Adrenal gland (tissue), 12 donors: ENCODE results near the gene LCE1D. TPM values are rescaled to one million over a fixed set of nuclear protein-coding genes. Genes with fewer than 3 reads are reported as not detected.

Source experiments
- DNase-seq, 7 donors: peaks; one replicate each; pipeline ENCODE4 v3.0.0-alpha.2; 2019 to 2020
- H3K27ac ChIP-seq, 5 donors: fragments of 200-600 bp; sonication (generic) in 4 of 5; 1 replicate in 3 of 5; 2 replicates in 2 of 5; pipeline versions ENCODE4 v1.5.1 to v1.8.0; 2016 to 2020; ENCODE audit warnings: mild to moderate bottlenecking in 1 of 5
- H3K27me3 ChIP-seq: fragments of 200-600 bp; 2 replicates; pipeline ENCODE4 v1.8.0; 2021
- H3K36me3 ChIP-seq, 2 donors: fragments of 200-600 bp; replicated peaks in 1 of 2; 1 replicate in 1 of 2; 2 replicates in 1 of 2; pipeline versions ENCODE4 v1.5.1 to v1.8.0; 2018 to 2022
- H3K4me1 ChIP-seq, 2 donors: fragments of 200-600 bp; replicated peaks in 1 of 2; 1 replicate in 1 of 2; 2 replicates in 1 of 2; pipeline versions ENCODE4 v1.5.1 to v1.8.0; 2018 to 2021
- H3K4me3 ChIP-seq, 4 donors: fragments of 200-600 bp; sonication (generic) in 3 of 4; one replicate each; pipeline ENCODE4 v1.5.1; 2016 to 2018
- H3K9me3 ChIP-seq, 3 donors: fragments of 200-600 bp; sonication (generic) in 1 of 3; replicated peaks in 1 of 3; 1 replicate in 2 of 3; 2 replicates in 1 of 3; pipeline versions ENCODE4 v1.5.1 to v1.8.0; 2016 to 2021
- POLR2A ChIP-seq, 2 donors: fragments of 450-650 bp; IDR thresholded peaks; one replicate each; pipeline ENCODE4 v1.6.1; 2017; ENCODE audit warnings: antibody characterized with exemption in 2 of 2, mild to moderate bottlenecking in 2 of 2, moderate library complexity in 1 of 2
- WGBS, 4 donors: extraction: QIAGEN DNeasy Blood & Tissue Kit in 2 of 4; methylation state at CpG; one replicate each; pipeline versions ENCODE4 v1.1.5 to v1.1.7; 2013 to 2017; 5-methylcytosine and 5-hydroxymethylcytosine counted together
- intact Hi-C, 2 donors: fragments of 100-400 bp; cut with DNase I; formaldehyde crosslinking; loops; one replicate each; pipeline versions ENCODE4 v1.14.1 to v1.15.0; 2022 to 2023
- polyA plus RNA-seq, 3 donors: library from polyadenylated mRNA; stranded (reverse); fragments of 200-250 nt in 2 of 3; fragments of 350-450 nt in 1 of 3; fragmentation: Illumina TruSeq in 1 of 3; extraction: RNeasy Lipid Tissue Mini Kit (QIAGEN cat#74804) in 1 of 3; gene quantifications; one replicate each; pipeline ENCODE4 v1.2.3, GENCODE V29; 2013 to 2014
- total RNA-seq, 9 donors: library from RNA; depleted of rRNA in 4 of 9; stranded (reverse); fragments of >200 nt in 4 of 9; fragments of 120-200 nt in 1 of 9; fragmentation: NEBNext Ultra II Directional in 1 of 9; extraction: Animal tissue kit (Norgen Biotek cat#: 25700) in 1 of 9; gene quantifications; one replicate each; pipeline versions ENCODE4 v1.1.0 to v1.2.4, GENCODE V29; 2013 to 2023
- TF ChIP-seq, protein P1 (sequence below), 6 experiments: fragments of 450-650 bp in 4 of 6; fragments of 200-600 bp in 2 of 6; sonication (generic) in 1 of 6; IDR thresholded peaks; 1 replicate in 5 of 6; 2 replicates in 1 of 6; pipeline versions ENCODE4 v1.5.1 to v1.8.0; 2016 to 2021; ENCODE audit warnings: antibody characterized with exemption in 6 of 6, mild to moderate bottlenecking in 2 of 6, moderate library complexity in 1 of 6
- donor health status: healthy with polysubstance abuse.
- donor health status: Bipolar disorder and iron deficiency.
- donor health status: DM: yes; HTN: yes; CAD: no.
- donor health status: DM: no; HTN: no; CAD: no.
- donor health status: DM: no; HTN: no; CAD: no.
- donor health status: DM: yes; HTN: yes; CAD: no.

The LCE1D gene
- total and polyA plus RNA-seq, 12 donors: not detected

DNA sequence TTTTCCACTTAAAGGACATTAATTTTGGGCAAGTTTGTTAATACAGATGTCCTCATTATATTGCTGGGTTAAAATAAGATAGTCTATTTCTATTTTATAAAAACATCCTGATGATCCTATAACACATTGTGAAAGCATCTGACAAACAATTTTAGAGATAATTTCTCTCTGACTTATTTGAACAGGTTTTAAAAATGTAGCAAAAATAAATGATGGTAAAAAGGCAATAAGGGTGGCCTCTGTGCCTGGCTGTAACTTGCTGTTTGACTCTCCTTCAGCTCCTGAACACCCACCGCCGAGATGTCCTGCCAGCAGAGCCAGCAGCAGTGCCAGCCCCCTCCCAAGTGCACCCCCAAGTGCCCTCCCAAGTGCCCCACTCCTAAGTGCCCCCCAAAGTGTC is 30.7 kb downstream of the LCE1D start, which contains the start of gene LCE1A:
Gene LCE1A (plus strand): TSS at position 301 of the 400 bp plus-strand sequence. CDS start 0 bp downstream, at position 301.
- no peak for TF ChIP-seq POLR2A (IDR thresholded peaks at IDR 0.05)
- TF ChIP-seq, protein P1, sequence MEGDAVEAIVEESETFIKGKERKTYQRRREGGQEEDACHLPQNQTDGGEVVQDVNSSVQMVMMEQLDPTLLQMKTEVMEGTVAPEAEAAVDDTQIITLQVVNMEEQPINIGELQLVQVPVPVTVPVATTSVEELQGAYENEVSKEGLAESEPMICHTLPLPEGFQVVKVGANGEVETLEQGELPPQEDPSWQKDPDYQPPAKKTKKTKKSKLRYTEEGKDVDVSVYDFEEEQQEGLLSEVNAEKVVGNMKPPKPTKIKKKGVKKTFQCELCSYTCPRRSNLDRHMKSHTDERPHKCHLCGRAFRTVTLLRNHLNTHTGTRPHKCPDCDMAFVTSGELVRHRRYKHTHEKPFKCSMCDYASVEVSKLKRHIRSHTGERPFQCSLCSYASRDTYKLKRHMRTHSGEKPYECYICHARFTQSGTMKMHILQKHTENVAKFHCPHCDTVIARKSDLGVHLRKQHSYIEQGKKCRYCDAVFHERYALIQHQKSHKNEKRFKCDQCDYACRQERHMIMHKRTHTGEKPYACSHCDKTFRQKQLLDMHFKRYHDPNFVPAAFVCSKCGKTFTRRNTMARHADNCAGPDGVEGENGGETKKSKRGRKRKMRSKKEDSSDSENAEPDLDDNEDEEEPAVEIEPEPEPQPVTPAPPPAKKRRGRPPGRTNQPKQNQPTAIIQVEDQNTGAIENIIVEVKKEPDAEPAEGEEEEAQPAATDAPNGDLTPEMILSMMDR (IDR thresholded peaks at IDR 0.05): no peak
- intact Hi-C loops: no loop called here
- WGBS, 4 donors: 76 to 90% (median 80%) methylated on average over 2 of the region's 2 CpGs

DNA sequence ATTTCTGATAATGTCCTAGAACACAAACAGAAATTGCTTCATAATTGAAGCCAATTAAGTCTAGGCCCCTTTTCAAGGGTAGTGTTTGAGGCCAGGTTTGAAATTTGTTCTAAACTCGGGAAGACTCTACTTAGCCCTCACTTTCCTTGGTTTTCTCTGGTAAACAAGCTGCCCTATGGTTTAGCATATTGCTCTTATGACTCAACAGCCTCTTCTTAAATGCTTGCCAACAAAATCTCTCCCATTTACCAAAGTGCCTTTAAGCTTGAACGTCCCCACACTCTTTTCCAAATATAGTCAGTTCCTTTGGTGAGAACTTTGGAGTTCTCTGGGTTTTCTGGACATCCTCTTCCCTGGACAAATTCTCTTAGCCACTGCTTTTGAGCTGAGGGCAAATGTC is 40.3 kb downstream of the LCE1D start:
- Histone ChIP-seq H3K36me3 (no peaks in the 10 kb centered on the region), H3K4me1 (no peaks in the 10 kb centered on the region), H3K27me3 (no peaks in the 10 kb centered on the region), H3K4me3 (no peak overlapping the region), H3K27ac (no peak overlapping the region), H3K9me3 (no peaks in the 10 kb centered on the region)
- intact Hi-C loops: no loop called here
- WGBS, 4 donors: 37 to 52% (median 46%) methylated on average over 2 of the region's 2 CpGs
- no peak for DNase-seq
- TF ChIP-seq, protein P1 (IDR thresholded peaks at IDR 0.05): no peak
- TF ChIP-seq POLR2A (IDR thresholded peaks at IDR 0.05): no peak

More for the DNA sequence above, 30.7 kb downstream of the LCE1D start, which contains the start of gene LCE1A:
- Histone ChIP-seq H3K36me3 (no peaks in the 10 kb centered on the region), H3K4me1 (no peaks in the 10 kb centered on the region), H3K9me3 (no peaks in the 10 kb centered on the region), H3K27ac (no peak within 1 kb of the TSS), H3K27me3 (no peaks in the 10 kb centered on the region), H3K4me3 (no peak within 1 kb of the TSS)
- no peak for DNase-seq

DNA sequence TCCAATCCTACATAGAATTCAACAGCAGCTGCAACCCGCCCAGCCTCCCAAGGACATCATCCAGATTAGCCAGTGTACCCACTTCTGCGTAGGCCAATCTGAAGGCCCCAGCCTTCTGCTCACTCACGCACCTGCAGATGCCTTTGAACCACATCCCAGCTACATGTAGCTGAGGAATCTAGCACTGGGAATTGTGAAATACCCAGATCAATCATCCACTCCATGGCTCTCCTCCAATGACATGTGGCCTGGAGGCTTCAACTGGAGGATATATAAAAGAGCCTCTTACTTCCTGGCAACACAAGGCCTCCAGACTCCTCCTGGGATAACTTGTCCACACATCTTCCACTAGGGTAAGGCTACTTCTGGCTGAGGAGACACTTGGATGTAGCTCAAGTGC is 46.0 kb downstream of the LCE1D start, which contains the start of gene LCE6A:
Gene LCE6A (plus strand): TSS at position 301 of the 400 bp plus-strand sequence. CDS start 665 bp downstream, outside the sequence.
- Histone ChIP-seq H3K9me3 (no peaks in the 10 kb centered on the region), H3K4me1 (no peaks in the 10 kb centered on the region), H3K27ac (no peak within 1 kb of the TSS), H3K36me3 (no peaks in the 10 kb centered on the region), H3K4me3 (no peak within 1 kb of the TSS), H3K27me3 (no peaks in the 10 kb centered on the region)
- 81 to 100% (median 84%) methylated on average over 1 to 3 of the region's 3 CpGs for WGBS, 4 donors
- intact Hi-C loops: no loop called here
- TF ChIP-seq POLR2A (IDR thresholded peaks at IDR 0.05): no peak
- TF ChIP-seq, protein P1 (IDR thresholded peaks at IDR 0.05): no peak
- DNase-seq: no peak

Other genes starting within 250 kb of the LCE1D start
- not detected for gene LCE3E, start 229.9 kb upstream of the LCE1D start, total RNA-seq
- not detected for gene LCE3E, start 229.9 kb upstream of the LCE1D start, polyA plus RNA-seq
- not detected for gene LCE3D, start 216.2 kb upstream of the LCE1D start, total RNA-seq
- not detected for gene LCE3D, start 216.2 kb upstream of the LCE1D start, polyA plus RNA-seq
- not detected for gene LCE3C, start 196.5 kb upstream of the LCE1D start, total RNA-seq
- not detected for gene LCE3C, start 196.5 kb upstream of the LCE1D start, polyA plus RNA-seq
- gene LCE3B, start 182.9 kb upstream of the LCE1D start, total RNA-seq: not detected
- not detected for gene LCE3B, start 182.9 kb upstream of the LCE1D start, polyA plus RNA-seq
- gene LCE3A, start 173.6 kb upstream of the LCE1D start, total RNA-seq: not detected
- not detected for gene LCE3A, start 173.6 kb upstream of the LCE1D start, polyA plus RNA-seq
- gene LCE2D, start 133.3 kb upstream of the LCE1D start, total RNA-seq: not detected
- gene LCE2D, start 133.3 kb upstream of the LCE1D start, polyA plus RNA-seq: not detected
- gene LCE2C, start 121.4 kb upstream of the LCE1D start, total RNA-seq: not detected
- not detected for gene LCE2C, start 121.4 kb upstream of the LCE1D start, polyA plus RNA-seq
- gene LCE2B, start 110.6 kb upstream of the LCE1D start, total RNA-seq: not detected
- not detected for gene LCE2B, start 110.6 kb upstream of the LCE1D start, polyA plus RNA-seq
- not detected for gene LCE2A, start 98.4 kb upstream of the LCE1D start, total RNA-seq
- gene LCE2A, start 98.4 kb upstream of the LCE1D start, polyA plus RNA-seq: not detected
- gene LCE4A, start 88.6 kb upstream of the LCE1D start, total RNA-seq: not detected
- gene LCE4A, start 88.6 kb upstream of the LCE1D start, polyA plus RNA-seq: not detected
- gene KPRP, start 38.7 kb upstream of the LCE1D start, total RNA-seq: not detected
- not detected for gene KPRP, start 38.7 kb upstream of the LCE1D start, polyA plus RNA-seq
- gene LCE1F, start 21.6 kb upstream of the LCE1D start, total RNA-seq: not detected
- gene LCE1F, start 21.6 kb upstream of the LCE1D start, polyA plus RNA-seq: not detected
- gene LCE1E, start 10.5 kb upstream of the LCE1D start, total RNA-seq: not detected
- gene LCE1E, start 10.5 kb upstream of the LCE1D start, polyA plus RNA-seq: not detected
- not detected for gene LCE1C, start 9.9 kb downstream of the LCE1D start, total RNA-seq
- not detected for gene LCE1C, start 9.9 kb downstream of the LCE1D start, polyA plus RNA-seq
- gene LCE1B, start 15.2 kb downstream of the LCE1D start, total RNA-seq: not detected
- not detected for gene LCE1B, start 15.2 kb downstream of the LCE1D start, polyA plus RNA-seq
- not detected for gene LCE1A, start 30.8 kb downstream of the LCE1D start, total RNA-seq
- gene LCE1A, start 30.8 kb downstream of the LCE1D start, polyA plus RNA-seq: not detected
- gene LCE6A, start 46.1 kb downstream of the LCE1D start, total RNA-seq: not detected
- not detected for gene LCE6A, start 46.1 kb downstream of the LCE1D start, polyA plus RNA-seq
- not detected for gene LCE7A, start 63.3 kb downstream of the LCE1D start, total RNA-seq
- not detected for gene LCE7A, start 63.3 kb downstream of the LCE1D start, polyA plus RNA-seq
- gene SMCP, start 81.6 kb downstream of the LCE1D start, total RNA-seq: not detected
- not detected for gene SMCP, start 81.6 kb downstream of the LCE1D start, polyA plus RNA-seq
- gene IVL, start 111.8 kb downstream of the LCE1D start, total RNA-seq: not detected
- gene IVL, start 111.8 kb downstream of the LCE1D start, polyA plus RNA-seq: under 1 TPM in 2 of 3 donors, not detected in 1; 0.16 to 0.30 TPM
- gene SPRR5, start 150.5 kb downstream of the LCE1D start, total RNA-seq: not detected
- gene SPRR5, start 150.5 kb downstream of the LCE1D start, polyA plus RNA-seq: not detected
- gene SPRR4, start 173.9 kb downstream of the LCE1D start, total RNA-seq: not detected
- gene SPRR4, start 173.9 kb downstream of the LCE1D start, polyA plus RNA-seq: not detected
- gene SPRR1A, start 187.4 kb downstream of the LCE1D start, total RNA-seq: not detected
- not detected for gene SPRR1A, start 187.4 kb downstream of the LCE1D start, polyA plus RNA-seq
- under 1 TPM in 1 of 9 donors, not detected in 8; 0.67 TPM for gene SPRR3, start 205.0 kb downstream of the LCE1D start, total RNA-seq
- 1 to 10 TPM; 2.2 to 6.1 (median 2.9) TPM for gene SPRR3, start 205.0 kb downstream of the LCE1D start, polyA plus RNA-seq
- under 1 TPM in 1 of 9 donors, not detected in 8; 0.74 TPM for gene SPRR1B, start 234.5 kb downstream of the LCE1D start, total RNA-seq
- gene SPRR1B, start 234.5 kb downstream of the LCE1D start, polyA plus RNA-seq: under 1 TPM in 2 of 3 donors, not detected in 1; 0.74 to 0.80 TPM
- gene SPRR2D, start 244.4 kb downstream of the LCE1D start, total RNA-seq: not detected
- gene SPRR2D, start 244.4 kb downstream of the LCE1D start, polyA plus RNA-seq: under 1 TPM in 2 of 3 donors, not detected in 1; 0.71 to 0.88 TPM